ENCODE measurements around the gene PLD1.
A peak's percentile ranks its signal among the peaks of the same experiment; 100 is the strongest.

The PLD1 gene

GRCh38 chr3:171789759-171790505, 20.4 kb downstream of the PLD1 start:
- TF ChIP-seq CTCF (IDR thresholded peaks at IDR 0.05; ENCODE audit: low read depth, low read length), result no peak
- peak; percentile 71 for DNase-seq
- Histone ChIP-seq H3K36me3 (no peaks in the 10 kb centered on the region), H3K9me3 (ENCODE audit: severe bottlenecking) (no peaks in the 10 kb centered on the region), H3K27me3 (ENCODE audit: insufficient read depth, low read depth, severe bottlenecking) (no peaks in the 10 kb centered on the region), H3K4me3 (ENCODE audit: low read depth, low read length) (no peak overlapping the region), H3K27ac (peak overlapping the region; percentile 49)

- no peak for DNase-seq
- no peaks in the 10 kb centered on the region for H3K36me3 ChIP-seq
- H3K27me3 ChIP-seq (ENCODE audit: insufficient read depth, low read depth, severe bottlenecking), result no peaks in the 10 kb centered on the region
- no peak overlapping the region for H3K4me3 ChIP-seq (ENCODE audit: low read depth, low read length)
- no peak for TF ChIP-seq CTCF (IDR thresholded peaks at IDR 0.05; ENCODE audit: low read depth, low read length)
- H3K9me3 ChIP-seq (ENCODE audit: severe bottlenecking), result no peaks in the 10 kb centered on the region
- H3K27ac ChIP-seq, result no peak overlapping the region
These were observed 21.5 kb downstream of the PLD1 start for GRCh38 chr3:171788546-171789351.

GRCh38 chr3:171786997-171787396, 23.3 kb downstream of the PLD1 start:
- H3K4me3 ChIP-seq (ENCODE audit: low read depth, low read length), result no peak overlapping the region
- no peaks in the 10 kb centered on the region for H3K9me3 ChIP-seq (ENCODE audit: severe bottlenecking)
- no peaks in the 10 kb centered on the region for H3K36me3 ChIP-seq
- no peak for TF ChIP-seq CTCF (IDR thresholded peaks at IDR 0.05; ENCODE audit: low read depth, low read length)
- H3K27ac ChIP-seq, result no peak overlapping the region
- H3K27me3 ChIP-seq (ENCODE audit: insufficient read depth, low read depth, severe bottlenecking), result no peaks in the 10 kb centered on the region
- DNase-seq, result no peak

GRCh38 chr3:171784937-171785336, 25.3 kb downstream of the PLD1 start:
- H3K36me3 ChIP-seq, result no peaks in the 10 kb centered on the region
- no peaks in the 10 kb centered on the region for H3K9me3 ChIP-seq (ENCODE audit: severe bottlenecking)
- no peak overlapping the region for H3K27ac ChIP-seq
- H3K4me3 ChIP-seq (ENCODE audit: low read depth, low read length), result no peak overlapping the region
- TF ChIP-seq CTCF (IDR thresholded peaks at IDR 0.05; ENCODE audit: low read depth, low read length), result no peak
- H3K27me3 ChIP-seq (ENCODE audit: insufficient read depth, low read depth, severe bottlenecking), result no peaks in the 10 kb centered on the region
- no peak for DNase-seq

- Histone ChIP-seq H3K36me3 (no peaks in the 10 kb centered on the region), H3K4me3 (ENCODE audit: low read depth, low read length) (no peak overlapping the region), H3K27ac (no peak overlapping the region), H3K9me3 (ENCODE audit: severe bottlenecking) (no peaks in the 10 kb centered on the region), H3K27me3 (ENCODE audit: insufficient read depth, low read depth, severe bottlenecking) (no peaks in the 10 kb centered on the region)
- DNase-seq, result no peak
- TF ChIP-seq CTCF (IDR thresholded peaks at IDR 0.05; ENCODE audit: low read depth, low read length), result no peak
These were observed 25.9 kb downstream of the PLD1 start for GRCh38 chr3:171784387-171784786.

All from WERI-Rb-1 (cell line).